Activated CD8-positive, alpha-beta T cell treated with anti-CD3 and anti-CD28 coated beads for 36 hours (primary cell): ENCODE results near the gene DRC7. TPM values are rescaled to one million over a fixed set of nuclear protein-coding genes. Genes with fewer than 3 reads are reported as not detected.

ENCODE experiments used
- ATAC-seq: fragments of 200-7000 bp; cut with Tn5 transposase; one replicate; pipeline ENCODE4 v1.10.0; 2021; ENCODE audit warnings: mild to moderate bottlenecking, moderate library complexity
- CTCF ChIA-PET: fragments of 350-600 bp; sonication (Branson Sonifier 250); formaldehyde crosslinking; loops from one replicate; lab custom pipeline; 2021; ENCODE audit warnings: antibody characterized with exemption; lab: Charles Lee
- POLR2A ChIA-PET: fragments of 350-600 bp; sonication (Branson Sonifier 250); formaldehyde crosslinking; loops from one replicate; lab custom pipeline; 2021; ENCODE audit warnings: antibody characterized with exemption; lab: Charles Lee
- DNase-seq: peaks from one replicate; pipeline ENCODE4 v3.0.0-alpha.2; 2020
- H3K27ac Mint-ChIP-seq: one replicate; pipeline ENCODE4 v1.8.0; 2021; ENCODE audit warnings: mild to moderate bottlenecking, mixed read lengths
- H3K27me3 Mint-ChIP-seq: one replicate; pipeline ENCODE4 v1.8.0; 2021; ENCODE audit warnings: mixed read lengths
- H3K36me3 Mint-ChIP-seq: one replicate; pipeline ENCODE4 v1.8.0; 2021; ENCODE audit warnings: low read depth, mixed read lengths
- H3K4me1 Mint-ChIP-seq: one replicate; pipeline ENCODE4 v1.8.0; 2021; ENCODE audit warnings: low read depth, mixed read lengths
- H3K4me3 Mint-ChIP-seq: one replicate; pipeline ENCODE4 v1.8.0; 2021; ENCODE audit warnings: mild to moderate bottlenecking, moderate library complexity, mixed read lengths
- H3K9me3 Mint-ChIP-seq: one replicate; pipeline ENCODE4 v1.8.0; 2021; ENCODE audit warnings: mixed read lengths
- CTCF ChIP-seq: fragments of 200-600 bp; IDR thresholded peaks from one replicate; pipeline ENCODE4 v1.8.0; 2022; ENCODE audit warnings: antibody characterized with exemption, mild to moderate bottlenecking
- intact Hi-C: fragments of 100-400 bp; cut with micrococcal nuclease; formaldehyde crosslinking; loops from one replicate; pipeline ENCODE4 v1.10.0; 2022
- total RNA-seq, 2 experiments: library from RNA; stranded (reverse); gene quantifications; one replicate each; pipeline ENCODE4 v1.2.3, GENCODE V29; 2021

Gene DRC7
- total RNA-seq, 2 experiments from 2014 or later: 0.58 TPM; not detected in 1

DNA sequence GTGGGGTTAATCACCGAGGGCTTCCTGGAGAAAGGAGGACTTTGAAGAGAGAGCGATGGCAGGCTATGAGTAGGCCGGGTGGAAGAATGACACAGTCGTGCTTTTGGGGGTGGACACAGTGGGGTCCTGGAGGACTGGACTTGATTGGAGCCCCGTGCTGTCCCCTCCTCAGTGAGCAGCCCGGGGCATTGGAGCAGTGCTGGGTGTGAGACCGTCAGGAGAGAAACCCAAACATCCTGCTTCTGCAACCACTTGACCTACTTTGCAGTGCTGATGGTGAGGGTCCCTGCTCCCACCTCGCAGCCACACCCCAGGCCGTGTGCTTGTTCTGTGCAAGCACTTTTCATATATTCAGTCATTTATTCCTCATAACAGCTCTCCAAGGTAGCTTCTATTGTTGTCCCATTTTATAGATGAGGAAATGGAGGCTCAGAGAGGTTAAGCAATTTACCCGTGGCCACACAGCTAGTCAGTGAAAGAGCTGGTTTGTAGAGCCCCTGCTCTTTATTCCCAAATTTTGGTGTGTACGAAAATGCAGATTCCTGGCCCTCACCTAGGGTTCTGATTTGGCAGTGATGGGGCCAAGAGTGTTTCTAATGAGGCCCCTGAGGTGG, 38.2 kb upstream of the DRC7 start:
- no peak overlapping the region for H3K4me3 Mint-ChIP-seq
- intact Hi-C loops: no loop called here

GRCh38 chr16:57657228-57657627, 37.4 kb upstream of the DRC7 start:
- no peak overlapping the region for H3K27ac Mint-ChIP-seq
- POLR2A ChIA-PET: no interaction called here
- no peak for ATAC-seq

More for the DNA sequence above, 38.2 kb upstream of the DRC7 start:
- ChIA-PET POLR2A (no interaction called here), CTCF (no interaction called here)
- Mint-ChIP-seq H3K27ac (no peak overlapping the region), H3K4me1 (peaks cover 11% of the 10 kb centered on the region), H3K27me3 (no peaks in the 10 kb centered on the region), H3K36me3 (no peaks in the 10 kb centered on the region), H3K9me3 (no peaks in the 10 kb centered on the region)
- DNase-seq: no peak
- ATAC-seq: no peak
- no peak for TF ChIP-seq CTCF

GRCh38 chr16:57658130-57658877, 36.3 kb upstream of the DRC7 start:
- no peaks in the 10 kb centered on the region for H3K27me3 Mint-ChIP-seq
- H3K27ac Mint-ChIP-seq: no peak overlapping the region
- ChIA-PET POLR2A (no interaction called here), CTCF (interaction anchor here (1.1 kb wide), 1 partner anchor 10 kb away, joined by 3 read pairs; no protein-coding TSS in a partner anchor)
- TF ChIP-seq CTCF: no peak
- H3K9me3 Mint-ChIP-seq: no peaks in the 10 kb centered on the region
- H3K4me3 Mint-ChIP-seq: no peak overlapping the region
- peaks cover 6% of the 10 kb centered on the region for H3K4me1 Mint-ChIP-seq
- ATAC-seq (no peak), DNase-seq (no peak)
- no peaks in the 10 kb centered on the region for H3K36me3 Mint-ChIP-seq
- intact Hi-C loops: no loop called here

More at GRCh38 chr16:57657228-57657627, 37.4 kb upstream of the DRC7 start:
- H3K4me1 Mint-ChIP-seq: peaks cover 6% of the 10 kb centered on the region
- H3K4me3 Mint-ChIP-seq: no peak overlapping the region
- no peak for DNase-seq
- H3K36me3 Mint-ChIP-seq: no peaks in the 10 kb centered on the region
- no peaks in the 10 kb centered on the region for H3K27me3 Mint-ChIP-seq
- H3K9me3 Mint-ChIP-seq: no peaks in the 10 kb centered on the region
- CTCF ChIA-PET: no interaction called here
- intact Hi-C loops: no loop called here
- TF ChIP-seq CTCF: no peak

DNA sequence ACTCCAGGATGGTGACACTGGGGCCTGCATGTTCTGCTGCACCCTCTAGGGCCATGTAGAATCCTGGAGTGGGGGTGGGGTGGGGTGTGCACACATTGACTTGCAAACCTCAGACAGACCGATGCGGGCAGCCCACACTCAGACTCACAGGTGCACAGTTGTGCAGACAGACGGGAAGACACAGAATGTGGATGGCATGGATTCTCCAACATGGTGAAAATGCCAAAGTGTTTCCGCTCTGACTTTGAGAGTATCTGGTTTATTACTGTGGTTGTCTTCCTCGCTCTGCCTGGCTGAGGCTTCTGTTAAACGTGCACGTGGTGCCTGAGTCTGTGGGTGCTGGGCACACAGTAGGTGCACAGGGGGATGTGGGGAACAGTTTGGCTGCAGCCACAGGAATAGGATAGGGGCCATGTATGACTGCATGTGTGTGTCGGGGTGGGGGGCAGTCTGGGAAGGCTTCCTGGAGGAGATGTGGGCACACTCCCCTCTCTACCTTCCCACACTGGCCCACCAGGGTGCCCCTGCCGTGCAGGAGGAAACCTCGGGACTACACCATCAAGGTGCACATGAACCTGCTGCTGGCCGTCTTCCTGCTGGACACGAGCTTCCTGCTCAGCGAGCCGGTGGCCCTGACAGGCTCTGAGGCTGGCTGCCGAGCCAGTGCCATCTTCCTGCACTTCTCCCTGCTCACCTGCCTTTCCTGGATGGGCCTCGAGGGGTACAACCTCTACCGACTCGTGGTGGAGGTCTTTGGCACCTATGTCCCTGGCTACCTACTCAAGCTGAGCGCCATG, 35.5 kb upstream of the DRC7 start:
- ChIA-PET POLR2A (no interaction called here), CTCF (no interaction called here)
- ATAC-seq (no peak), DNase-seq (no peak)
- intact Hi-C loops: no loop called here
- no peak overlapping the region for H3K27ac Mint-ChIP-seq
- H3K27me3 Mint-ChIP-seq: no peaks in the 10 kb centered on the region
- TF ChIP-seq CTCF: no peak
- H3K9me3 Mint-ChIP-seq: no peaks in the 10 kb centered on the region
- no peak overlapping the region for H3K4me3 Mint-ChIP-seq
- no peaks in the 10 kb centered on the region for H3K36me3 Mint-ChIP-seq
- peaks cover 6% of the 10 kb centered on the region for H3K4me1 Mint-ChIP-seq
